ENCODE measurements around the gene TCERG1L.

DNA sequence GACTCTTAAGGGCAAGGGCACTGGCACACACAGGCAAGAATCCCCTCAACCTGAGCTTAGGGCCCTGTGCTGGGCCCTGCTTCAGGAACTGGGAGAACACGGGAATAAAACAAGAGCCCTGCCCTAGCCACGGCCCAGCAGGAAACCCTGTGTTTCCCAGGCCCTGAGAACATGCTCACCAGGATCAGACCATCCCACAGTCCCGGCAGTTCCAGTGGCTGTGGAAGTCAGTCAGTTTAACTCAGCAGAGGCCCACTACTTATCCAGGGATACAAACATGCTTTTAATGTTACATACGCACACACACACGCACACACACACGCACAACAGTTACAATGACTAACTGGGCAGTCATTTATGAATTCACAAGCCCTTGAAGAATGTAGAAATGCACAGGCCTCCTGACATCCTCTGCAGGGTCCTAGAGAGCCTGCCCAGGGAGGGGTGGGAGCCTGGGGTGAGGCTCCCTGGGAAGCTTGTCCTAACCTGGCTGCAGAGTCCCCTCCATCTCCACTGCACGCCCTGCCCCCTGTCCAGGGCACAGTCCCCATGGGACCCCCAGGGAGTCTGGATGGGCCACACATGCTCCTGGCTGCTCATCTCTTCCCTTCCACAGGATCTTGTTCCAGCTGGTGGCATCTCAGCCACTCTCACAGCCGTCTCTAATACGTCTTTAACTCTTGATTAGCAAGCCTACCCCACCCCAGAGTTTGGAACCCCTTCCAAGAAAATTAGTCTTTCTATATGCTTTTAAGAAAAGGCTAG lies 97.6 kb downstream of the TCERG1L start:
- TF ChIP-seq NR2F6 (CRISPR knock-in tag; IDR thresholded peaks at IDR 0.05), result no peak
- TF ChIP-seq ZNF133 (CRISPR knock-in tag; IDR thresholded peaks at IDR 0.05), result no peak
- no peak for TF ChIP-seq PHB2 (IDR thresholded peaks at IDR 0.05; ENCODE audit: low read depth)
- no peak for TF ChIP-seq TGIF2 (CRISPR knock-in tag; IDR thresholded peaks at IDR 0.05)
- no peak for TF ChIP-seq NCOR1 (IDR thresholded peaks at IDR 0.05)
- TF ChIP-seq POLR2A (conservative IDR thresholded peaks at IDR 0.05), result no peak
- TF ChIP-seq, protein P1, sequence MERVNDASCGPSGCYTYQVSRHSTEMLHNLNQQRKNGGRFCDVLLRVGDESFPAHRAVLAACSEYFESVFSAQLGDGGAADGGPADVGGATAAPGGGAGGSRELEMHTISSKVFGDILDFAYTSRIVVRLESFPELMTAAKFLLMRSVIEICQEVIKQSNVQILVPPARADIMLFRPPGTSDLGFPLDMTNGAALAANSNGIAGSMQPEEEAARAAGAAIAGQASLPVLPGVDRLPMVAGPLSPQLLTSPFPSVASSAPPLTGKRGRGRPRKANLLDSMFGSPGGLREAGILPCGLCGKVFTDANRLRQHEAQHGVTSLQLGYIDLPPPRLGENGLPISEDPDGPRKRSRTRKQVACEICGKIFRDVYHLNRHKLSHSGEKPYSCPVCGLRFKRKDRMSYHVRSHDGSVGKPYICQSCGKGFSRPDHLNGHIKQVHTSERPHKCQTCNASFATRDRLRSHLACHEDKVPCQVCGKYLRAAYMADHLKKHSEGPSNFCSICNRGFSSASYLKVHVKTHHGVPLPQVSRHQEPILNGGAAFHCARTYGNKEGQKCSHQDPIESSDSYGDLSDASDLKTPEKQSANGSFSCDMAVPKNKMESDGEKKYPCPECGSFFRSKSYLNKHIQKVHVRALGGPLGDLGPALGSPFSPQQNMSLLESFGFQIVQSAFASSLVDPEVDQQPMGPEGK (CRISPR knock-in tag; IDR thresholded peaks at IDR 0.05; ENCODE audit: borderline replicate concordance), result no peak
- TF ChIP-seq EZH2 (IDR thresholded peaks at IDR 0.05; ENCODE audit: borderline replicate concordance, low read depth, low read length), result no peak
